ENCODE data around the gene DYNC2H1.

The DYNC2H1 gene

DNA sequence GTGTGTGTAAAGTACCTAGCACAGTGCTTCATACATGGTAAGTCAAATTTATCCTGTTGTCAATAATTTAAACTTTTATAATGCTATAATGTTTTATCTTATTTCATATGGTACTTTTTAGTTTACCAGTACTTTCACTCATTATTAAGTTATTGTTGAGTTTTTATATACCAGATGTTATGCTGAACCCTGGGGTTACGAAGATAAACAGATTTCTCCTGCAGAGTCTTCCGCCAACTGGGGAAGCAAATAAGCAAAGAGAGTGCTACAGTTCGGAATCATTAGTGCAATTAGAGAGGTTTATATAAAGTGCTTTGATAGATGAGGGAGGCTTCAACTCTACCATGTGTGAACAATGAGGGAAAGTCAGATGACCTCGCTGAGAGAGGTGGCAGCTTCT, 362.3 kb downstream of the DYNC2H1 start:
- no peak for DNase-seq (ENCODE audit: low spot score)

- DNase-seq (ENCODE audit: low spot score): no peak
Observed at GRCh38 chr11:103476874-103477273, 367.6 kb downstream of the DYNC2H1 start.

DNA sequence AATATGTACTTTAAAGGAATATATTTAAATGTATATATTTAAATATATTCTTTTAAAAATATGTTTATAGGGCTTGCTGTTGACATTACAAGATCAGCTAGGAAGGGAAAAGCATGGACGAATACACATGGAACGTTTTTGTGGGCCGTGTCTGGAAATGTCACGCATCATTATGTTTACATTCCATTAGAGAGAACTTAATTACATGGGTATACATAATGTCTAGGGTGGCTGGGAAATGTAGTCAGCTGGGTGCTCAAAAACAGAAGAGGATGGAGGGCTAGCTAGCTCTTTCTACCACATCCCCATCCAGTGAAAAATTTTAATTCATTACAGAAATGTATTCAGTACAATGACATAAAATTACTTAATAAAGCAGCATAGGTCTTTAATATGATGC, 371.2 kb downstream of the DYNC2H1 start:
- no peak for DNase-seq (ENCODE audit: low spot score)

- no peak for DNase-seq (ENCODE audit: low spot score)
Observed at GRCh38 chr11:103483996-103484395, 374.8 kb downstream of the DYNC2H1 start.

DNA sequence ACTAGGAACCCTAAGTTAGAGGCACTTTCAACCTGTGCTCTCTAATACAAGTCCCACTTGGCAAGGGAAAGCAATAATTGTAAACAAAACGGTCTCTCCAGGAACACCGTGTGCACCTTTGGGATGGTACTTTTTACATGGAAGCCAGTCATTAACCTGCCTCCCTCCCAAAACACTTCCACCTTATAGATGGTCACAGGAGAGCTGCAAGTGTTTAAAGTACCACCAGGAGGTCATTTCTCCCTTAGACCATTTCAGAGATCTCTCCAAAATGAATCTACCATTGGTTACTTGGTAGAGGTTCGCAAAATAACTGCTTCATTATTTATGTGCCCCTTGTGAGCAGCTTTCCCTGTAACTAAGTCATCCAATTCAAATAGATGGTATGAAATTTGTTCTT, 375.3 kb downstream of the DYNC2H1 start:
- no peak for DNase-seq (ENCODE audit: low spot score)

DNA sequence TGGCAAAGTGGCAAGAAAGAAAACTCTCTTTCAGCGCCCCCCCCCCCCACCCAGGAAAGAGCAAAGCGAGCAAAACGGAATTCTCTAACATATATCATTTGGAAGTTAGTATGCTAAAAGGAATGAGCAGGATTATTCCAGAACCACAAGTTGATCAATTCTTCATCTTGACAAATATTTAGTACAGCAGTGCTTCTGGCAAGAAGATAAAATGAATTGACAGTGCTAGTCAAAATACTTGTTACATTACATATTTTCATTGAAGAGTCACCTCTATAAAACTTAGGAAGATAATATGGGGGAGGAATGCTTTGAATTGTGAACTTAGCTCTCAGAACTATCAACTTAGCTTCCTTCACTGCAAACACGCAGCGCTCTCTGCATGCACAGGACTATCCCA, 377.4 kb downstream of the DYNC2H1 start:
- no peak for DNase-seq (ENCODE audit: low spot score)

DNA sequence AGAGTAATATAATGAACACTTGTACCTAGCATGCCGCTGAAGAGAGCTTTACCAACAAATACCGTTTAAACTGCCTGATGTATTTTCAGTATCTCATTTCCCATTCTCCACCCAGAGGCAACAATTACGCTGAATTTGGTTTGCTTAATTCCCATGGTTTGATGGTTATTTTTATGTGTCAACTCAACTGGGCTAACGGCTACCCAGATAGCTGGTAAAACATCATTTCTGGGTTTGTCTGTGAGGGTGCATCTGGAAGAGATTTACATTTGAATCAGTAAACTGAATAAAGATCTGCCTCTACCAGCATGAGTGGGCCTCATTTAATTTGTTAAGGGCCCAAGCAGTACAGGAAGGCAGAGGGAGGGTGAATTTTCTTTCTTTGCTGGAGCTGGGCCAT, 377.9 kb downstream of the DYNC2H1 start:
- no peak for DNase-seq (ENCODE audit: low spot score)

DNA sequence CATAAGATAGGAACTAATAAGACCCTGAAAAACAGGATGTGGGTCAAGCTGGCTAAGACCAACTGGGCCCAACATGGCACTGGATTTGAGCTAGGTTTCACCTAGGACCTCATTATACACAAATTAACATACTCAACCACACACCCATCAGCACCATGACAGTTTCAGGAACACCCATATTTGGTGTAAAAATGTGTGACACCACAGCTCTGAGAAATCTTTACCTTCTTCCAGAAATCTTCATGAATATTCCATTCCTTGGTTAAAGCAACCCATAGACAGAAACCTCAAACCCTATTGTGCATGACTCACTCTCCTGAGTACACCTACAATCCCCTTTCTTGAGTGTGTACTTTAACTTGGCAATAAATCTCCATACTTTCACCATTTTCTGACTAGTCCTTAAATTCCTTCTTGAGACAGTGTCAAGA, 378.8 kb downstream of the DYNC2H1 start:
- no peak for DNase-seq (ENCODE audit: low spot score)

DNA sequence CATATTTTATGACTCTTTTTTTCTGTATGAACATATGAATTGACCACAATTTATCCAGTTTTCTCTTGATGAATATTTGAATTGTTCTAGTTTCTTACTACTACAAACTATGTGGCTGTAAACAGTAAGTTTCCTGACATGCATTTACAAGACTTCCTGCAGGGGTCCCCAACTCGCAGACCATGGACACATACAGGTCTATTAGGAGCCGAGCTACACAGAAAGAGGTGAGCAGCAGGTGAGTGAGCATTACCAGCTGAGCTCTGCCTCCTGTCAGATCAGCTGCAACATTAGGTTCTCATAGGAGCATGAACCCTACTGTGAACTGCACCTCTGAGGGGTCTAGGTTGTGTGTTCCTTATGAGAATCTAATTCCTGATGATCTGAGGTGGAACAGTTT, 379.4 kb downstream of the DYNC2H1 start:
- no peak for DNase-seq (ENCODE audit: low spot score)

GRCh38 chr11:103491777-103492176, 382.6 kb downstream of the DYNC2H1 start:
- DNase-seq (ENCODE audit: low spot score): no peak

DNA sequence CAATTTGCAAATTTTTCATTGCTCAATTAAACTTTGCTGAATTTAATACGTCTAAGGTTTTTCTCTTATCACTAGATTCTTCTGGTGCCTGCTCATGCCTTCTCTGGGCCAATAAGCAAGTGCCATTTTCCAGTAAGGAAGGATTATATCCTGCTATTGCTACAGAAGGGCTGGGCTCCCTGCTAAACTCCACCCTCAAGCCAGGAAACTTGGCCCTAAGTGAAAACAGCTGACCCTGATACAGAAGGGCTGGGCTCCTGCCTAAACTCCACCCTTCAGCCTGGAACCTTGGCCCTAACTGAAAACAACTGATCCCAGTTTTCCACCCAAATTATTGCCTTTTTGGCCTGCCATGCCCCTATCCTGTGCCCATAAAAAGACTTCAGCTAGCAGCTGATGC, 385.3 kb downstream of the DYNC2H1 start:
- DNase-seq (ENCODE audit: low spot score): no peak

- no peak for DNase-seq (ENCODE audit: low spot score)
Observed at GRCh38 chr11:103497268-103497667, 388.0 kb downstream of the DYNC2H1 start.

GRCh38 chr11:103499710-103500340, 390.6 kb downstream of the DYNC2H1 start:
- no peak for DNase-seq (ENCODE audit: low spot score)

- DNase-seq (ENCODE audit: low spot score): no peak
Observed at GRCh38 chr11:103515283-103515682, 406.1 kb downstream of the DYNC2H1 start.

DNA sequence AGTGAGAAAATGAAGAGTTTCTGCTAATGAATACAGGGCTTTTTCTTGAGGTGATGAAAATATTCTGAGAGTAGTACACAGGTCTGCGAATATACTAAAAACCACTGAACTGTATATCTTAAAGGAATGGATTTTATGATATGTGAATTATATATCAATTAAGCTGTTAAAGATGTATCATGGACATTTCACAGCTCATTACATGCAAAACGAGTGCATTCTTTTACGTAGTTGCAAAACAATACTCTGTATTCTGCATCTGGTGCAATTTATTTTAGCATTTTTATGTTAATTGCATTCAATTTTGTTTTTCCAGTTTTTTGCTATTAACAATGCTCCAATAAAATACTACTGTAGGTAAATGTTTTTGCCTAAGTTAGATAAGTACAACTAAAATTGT, 411.6 kb downstream of the DYNC2H1 start:
- no peak for DNase-seq (ENCODE audit: low spot score)

DNA sequence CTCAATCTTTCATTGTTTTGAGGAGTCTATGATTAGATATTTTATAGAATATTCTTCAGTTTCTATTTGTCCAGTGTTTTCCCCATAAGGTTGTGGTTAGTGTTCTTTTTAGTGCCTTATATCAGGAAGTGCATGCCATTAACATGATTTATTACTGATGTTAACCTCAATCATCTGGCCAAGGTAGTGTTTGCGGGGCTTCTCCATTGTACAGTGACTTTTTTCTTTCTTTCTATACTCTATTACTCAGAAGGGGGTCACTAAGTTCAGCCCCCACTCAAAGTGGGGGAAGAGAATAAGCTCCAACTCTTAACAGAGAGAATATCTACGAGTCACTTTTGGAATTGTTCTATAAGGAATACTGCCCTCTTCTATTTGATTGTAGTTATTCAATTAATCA, 415.8 kb downstream of the DYNC2H1 start:
- DNase-seq (ENCODE audit: low spot score): no peak

DNA sequence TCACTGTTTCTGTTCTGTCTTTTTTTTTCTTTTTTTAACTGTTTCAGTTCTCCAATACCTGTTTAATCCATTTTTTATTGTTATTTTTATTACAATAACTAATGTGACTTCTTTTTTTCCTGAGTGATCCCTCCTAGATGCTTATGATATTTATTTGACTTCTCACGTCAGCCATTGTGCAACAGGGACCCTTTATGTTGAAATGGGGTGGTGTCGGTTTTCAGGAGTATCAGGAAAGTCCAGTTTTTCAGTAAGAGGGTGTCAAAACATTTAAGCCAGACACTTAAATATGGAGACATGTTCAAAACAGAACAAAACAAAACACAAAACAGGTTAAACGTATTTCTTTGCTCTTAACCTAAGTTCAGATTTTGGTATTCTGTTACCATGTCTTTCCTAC, 418.8 kb downstream of the DYNC2H1 start:
- DNase-seq (ENCODE audit: low spot score): no peak

DNA sequence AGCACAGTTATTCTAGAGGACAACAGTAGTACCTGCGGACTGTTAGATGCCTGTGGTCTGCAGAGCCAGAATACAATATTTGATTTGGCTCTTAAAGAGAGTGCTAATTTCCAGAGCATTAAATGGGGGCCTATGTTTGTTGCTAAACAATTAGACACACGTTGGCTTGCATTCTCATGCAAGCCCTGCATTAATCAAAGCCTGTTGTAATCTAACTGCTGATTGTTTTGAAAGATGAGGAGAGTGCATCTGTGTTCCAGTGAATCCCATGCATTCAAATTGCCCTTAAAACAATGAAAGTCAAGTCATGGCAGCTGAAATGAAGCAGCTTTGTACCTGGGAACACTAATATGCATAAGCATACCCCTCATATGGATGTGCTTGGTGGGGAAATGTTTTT, 419.4 kb downstream of the DYNC2H1 start:
- no peak for DNase-seq (ENCODE audit: low spot score)

DNA sequence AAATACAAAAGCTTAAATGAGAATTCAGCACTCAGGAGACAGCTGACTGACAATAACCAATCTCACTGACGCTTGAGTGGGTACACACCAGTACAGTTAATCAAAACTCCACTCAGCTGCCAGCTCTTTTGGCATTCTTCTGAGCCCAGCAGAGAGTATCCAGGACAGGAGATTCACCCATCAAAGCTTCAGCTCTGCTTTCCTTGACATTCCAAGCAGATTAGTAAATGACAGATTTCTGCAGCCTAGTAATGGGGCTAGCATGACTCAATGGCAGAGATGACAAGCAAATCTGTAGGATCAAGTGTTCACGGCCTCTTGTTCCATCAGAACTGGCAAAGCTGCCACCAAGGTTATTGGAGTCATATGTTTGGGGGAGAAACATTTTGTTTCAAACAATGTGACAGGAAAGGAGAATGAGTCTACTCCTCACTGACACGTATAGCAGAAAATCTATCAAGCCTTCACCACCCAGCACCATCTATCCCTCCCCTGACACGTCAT, 420.0 kb downstream of the DYNC2H1 start:
- no peak for DNase-seq (ENCODE audit: low spot score)

Data from hematopoietic multipotent progenitor cell treated with erythropoietin and hydrocortisone succinate and interleukin-3 and kit ligand, for 17 days (in vitro differentiated cells).